Activated CD4-positive, alpha-beta memory T cell treated with anti-CD3 and anti-CD28 coated beads for 36 hours (primary cell): ENCODE data around the gene RAB12. TPM values are rescaled to one million over a fixed set of nuclear protein-coding genes. Genes with fewer than 3 reads are reported as not detected.
"Not testable (repeated sequence)": the region's sequence is repeated elsewhere in the genome, so short reads cannot be mapped to it uniquely, and the experiment has no call there.

Source experiments
- CTCF ChIA-PET: fragments of 350-600 bp; sonication (Branson Sonifier 250); formaldehyde crosslinking; loops from one replicate; lab custom pipeline; 2021; ENCODE audit warnings: antibody characterized with exemption, inconsistent platforms; lab: Charles Lee
- POLR2A ChIA-PET: fragments of 350-600 bp; sonication (Branson Sonifier 250); formaldehyde crosslinking; loops from one replicate; lab custom pipeline; 2021; ENCODE audit warnings: antibody characterized with exemption; lab: Charles Lee
- DNase-seq: peaks from one replicate; pipeline ENCODE4 v3.0.0-alpha.2; 2020
- H3K27ac Mint-ChIP-seq: one replicate; pipeline ENCODE4 v1.8.0; 2021; ENCODE audit warnings: mixed read lengths
- H3K27me3 Mint-ChIP-seq: one replicate; pipeline ENCODE4 v1.8.0; 2021; ENCODE audit warnings: mixed read lengths
- H3K36me3 Mint-ChIP-seq: one replicate; pipeline ENCODE4 v1.8.0; 2021; ENCODE audit warnings: mixed read lengths
- H3K4me1 Mint-ChIP-seq: one replicate; pipeline ENCODE4 v1.8.0; 2021; ENCODE audit warnings: low read depth, mixed read lengths
- H3K4me3 Mint-ChIP-seq: one replicate; pipeline ENCODE4 v1.8.0; 2021; ENCODE audit warnings: mild to moderate bottlenecking, mixed read lengths
- H3K9me3 Mint-ChIP-seq: one replicate; pipeline ENCODE4 v1.8.0; 2021; ENCODE audit warnings: mixed read lengths
- intact Hi-C: fragments of 100-400 bp; cut with micrococcal nuclease; formaldehyde crosslinking; loops from one replicate; pipeline ENCODE4 v1.15.1; 2023
- total RNA-seq, 2 experiments: library from RNA; stranded (reverse); gene quantifications; one replicate each; pipeline ENCODE4 v1.2.3, GENCODE V29; 2021

Gene RAB12, protein sequence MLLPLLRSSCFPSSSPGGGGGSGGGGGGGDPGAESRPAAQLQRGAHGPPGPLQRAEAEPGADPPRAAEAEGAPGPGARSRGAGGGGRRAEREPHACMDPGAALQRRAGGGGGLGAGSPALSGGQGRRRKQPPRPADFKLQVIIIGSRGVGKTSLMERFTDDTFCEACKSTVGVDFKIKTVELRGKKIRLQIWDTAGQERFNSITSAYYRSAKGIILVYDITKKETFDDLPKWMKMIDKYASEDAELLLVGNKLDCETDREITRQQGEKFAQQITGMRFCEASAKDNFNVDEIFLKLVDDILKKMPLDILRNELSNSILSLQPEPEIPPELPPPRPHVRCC
- 10 to 100 TPM in 1 of 2 experiments, 1 to 10 TPM in 1; 9.4 to 10.1 TPM for total RNA-seq

DNA sequence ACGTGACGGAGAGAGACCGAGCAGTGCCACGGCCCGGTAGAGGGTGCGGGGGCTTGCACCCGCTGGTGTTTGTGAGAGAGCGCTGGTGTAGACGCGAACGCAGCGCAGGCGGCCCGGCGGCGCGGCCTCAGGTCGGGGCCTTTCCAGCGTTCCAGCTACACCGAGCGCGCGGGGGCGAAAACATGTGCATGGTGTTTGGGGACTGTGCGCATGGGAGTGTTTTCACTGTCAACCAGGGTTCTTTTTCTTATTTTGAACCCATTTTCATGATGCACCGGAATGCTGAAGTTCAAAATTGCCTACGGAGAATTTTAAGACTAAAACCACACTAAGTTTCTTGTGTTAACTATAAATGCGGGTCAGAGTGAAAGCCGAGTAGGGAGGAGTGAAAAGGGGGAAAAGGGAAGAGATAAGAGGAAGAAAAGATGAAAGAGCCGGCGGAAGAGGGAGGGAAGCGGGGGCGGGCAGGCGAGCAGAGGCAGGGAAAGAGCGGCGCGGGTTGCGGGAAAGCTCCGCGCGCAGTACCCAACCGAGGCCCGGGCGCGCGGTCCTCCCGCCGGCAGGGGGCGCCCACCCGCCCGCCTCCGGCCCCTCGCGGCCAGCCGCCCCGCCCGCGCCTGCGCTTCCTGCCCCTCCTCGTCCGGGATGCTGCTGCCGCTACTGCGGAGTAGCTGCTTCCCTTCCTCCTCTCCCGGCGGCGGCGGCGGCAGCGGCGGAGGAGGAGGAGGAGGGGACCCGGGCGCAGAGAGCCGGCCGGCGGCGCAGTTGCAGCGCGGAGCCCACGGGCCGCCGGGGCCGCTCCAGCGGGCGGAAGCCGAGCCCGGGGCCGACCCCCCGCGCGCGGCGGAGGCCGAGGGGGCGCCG, at the start of gene RAB12:
RAB12 (plus strand) TSS at position 643 of the 864 bp plus-strand sequence; CDS start at position 646, 3 bp downstream.
- POLR2A ChIA-PET: interaction anchor here (1.2 kb wide), 1 partner anchor 14 kb away, joined by 6 read pairs; no protein-coding TSS in a partner anchor
- peaks cover 48% of the 10 kb centered on the region for H3K4me1 Mint-ChIP-seq

DNA sequence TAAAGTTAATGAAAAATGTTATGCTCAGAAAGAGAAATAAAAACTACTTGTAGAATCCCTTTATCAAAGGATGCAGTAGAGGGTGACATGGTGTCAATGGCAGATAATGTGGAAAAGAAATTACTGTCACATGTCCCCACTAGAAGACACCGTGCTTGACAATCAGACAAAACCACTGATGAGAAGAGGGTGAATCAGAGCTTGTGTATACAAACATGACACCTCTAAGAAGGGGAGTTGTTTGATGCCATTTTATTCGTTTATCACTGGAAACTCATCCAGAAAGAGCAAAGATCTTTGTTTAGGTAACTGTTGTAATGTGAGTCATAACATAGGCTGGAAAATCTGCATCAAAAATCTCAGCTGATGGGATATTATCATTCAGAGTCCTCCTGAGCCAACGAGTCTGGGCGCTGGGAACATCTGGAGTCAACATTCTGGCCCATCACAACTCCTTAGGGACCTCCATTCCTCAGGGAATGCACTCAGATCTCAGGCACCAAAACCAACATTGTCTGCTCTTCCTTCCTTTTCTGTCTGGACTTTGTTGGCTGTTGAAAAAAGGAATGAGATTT, 49.5 kb upstream of the RAB12 start:
- ChIA-PET CTCF (interaction anchor here (0.7 kb wide), 1 partner anchor 93 kb away, joined by 3 read pairs; no protein-coding TSS in a partner anchor), POLR2A (no interaction called here)
- intact Hi-C loops: no loop called here
- H3K27ac Mint-ChIP-seq: no peak overlapping the region
- peaks cover 2% of the 10 kb centered on the region for H3K27me3 Mint-ChIP-seq
- H3K9me3 Mint-ChIP-seq: no peaks in the 10 kb centered on the region
- no peak overlapping the region for H3K4me3 Mint-ChIP-seq
- DNase-seq: no peak
- no peaks in the 10 kb centered on the region for H3K36me3 Mint-ChIP-seq
- H3K4me1 Mint-ChIP-seq: no peaks in the 10 kb centered on the region

More for the DNA sequence above, at the start of gene RAB12:
- intact Hi-C loops: loop anchor here (2.0 kb wide), 1 partner anchor 528 kb away; the partner anchor contains the start of gene ANKRD12
- no peaks in the 10 kb centered on the region for H3K9me3 Mint-ChIP-seq
- peak; percentile 90 for DNase-seq
- H3K4me3 Mint-ChIP-seq: peak within 1 kb of the TSS; percentile 88
- peaks cover 2% of the 10 kb centered on the region for H3K27me3 Mint-ChIP-seq
- H3K36me3 Mint-ChIP-seq: peaks cover 13% of the 10 kb centered on the region
- CTCF ChIA-PET: interaction anchor here (0.6 to 1.2 kb wide), 7 partner anchors 10 to 98 kb away, joined by 3 to 5 read pairs (median 3); no protein-coding TSS in a partner anchor
- peak within 1 kb of the TSS; percentile 90 for H3K27ac Mint-ChIP-seq

DNA sequence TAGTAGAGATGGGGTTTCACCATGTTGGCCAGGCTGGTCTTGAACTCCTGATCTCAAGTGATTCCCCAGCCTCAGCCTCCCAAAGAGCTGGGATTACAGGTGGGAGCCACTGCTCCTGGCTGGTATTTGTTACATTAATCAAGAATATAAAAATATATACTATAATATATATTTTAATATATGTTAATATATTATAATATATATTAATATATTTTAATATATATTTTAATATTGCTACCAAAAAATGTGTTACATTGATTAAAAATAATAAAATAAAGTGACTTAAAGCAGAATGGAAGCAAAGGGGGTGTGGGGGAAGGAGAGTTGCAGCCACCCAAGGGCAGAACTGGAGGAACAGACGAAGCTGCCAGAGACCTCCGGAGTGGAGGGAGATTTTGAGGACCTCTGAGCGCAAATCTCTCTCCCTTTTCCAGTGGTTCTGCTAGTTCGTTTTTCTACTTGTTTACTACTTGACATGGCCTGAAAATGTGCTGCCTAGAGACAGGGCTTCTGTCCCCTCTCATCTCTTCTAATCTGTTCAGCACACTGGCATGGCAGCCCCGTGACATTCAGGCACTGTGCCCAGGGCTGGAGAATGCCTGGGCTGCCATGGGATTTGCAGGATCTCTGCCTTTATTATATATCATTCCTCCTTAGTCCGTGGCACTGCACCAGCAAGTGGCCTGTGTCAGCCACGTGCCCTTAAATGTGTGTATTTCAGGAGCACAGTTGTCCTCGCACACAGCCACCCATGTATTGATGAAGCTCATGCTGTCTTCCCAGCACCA, 47.9 kb upstream of the RAB12 start:
- H3K36me3 Mint-ChIP-seq: no peaks in the 10 kb centered on the region
- H3K27ac Mint-ChIP-seq: no peak overlapping the region
- POLR2A ChIA-PET: no interaction called here
- intact Hi-C loops: no loop called here
- H3K4me1 Mint-ChIP-seq: no peaks in the 10 kb centered on the region
- H3K9me3 Mint-ChIP-seq: no peaks in the 10 kb centered on the region
- H3K27me3 Mint-ChIP-seq: peaks cover 2% of the 10 kb centered on the region
- H3K4me3 Mint-ChIP-seq: no peak overlapping the region
- CTCF ChIA-PET: no interaction called here
- DNase-seq: no peak

DNA sequence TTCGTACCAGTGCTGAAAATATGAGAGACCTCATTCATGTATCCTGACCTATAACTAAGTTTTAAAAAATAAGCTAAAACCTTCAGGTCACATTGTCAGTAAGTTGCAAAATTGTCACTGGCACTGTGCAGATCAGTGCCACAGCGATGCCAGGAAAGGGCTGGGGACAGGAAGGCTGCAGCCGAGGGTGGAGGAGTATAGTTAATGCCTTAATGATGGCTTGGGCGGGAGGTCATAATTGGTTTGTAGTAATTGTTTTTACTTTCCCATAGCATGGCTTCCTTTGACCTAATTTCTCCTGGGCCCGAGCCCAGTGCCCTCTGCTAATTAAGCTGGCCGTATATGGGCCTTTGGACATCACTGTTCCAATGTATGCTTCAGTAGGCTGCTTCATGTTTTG, 47.2 kb upstream of the RAB12 start:
- POLR2A ChIA-PET: no interaction called here
- Mint-ChIP-seq H3K4me3 (no peak overlapping the region), H3K27ac (no peak overlapping the region), H3K9me3 (no peaks in the 10 kb centered on the region), H3K4me1 (no peaks in the 10 kb centered on the region), H3K27me3 (peaks cover 2% of the 10 kb centered on the region), H3K36me3 (no peaks in the 10 kb centered on the region)
- CTCF ChIA-PET: no interaction called here
- DNase-seq: no peak
- intact Hi-C loops: no loop called here

DNA sequence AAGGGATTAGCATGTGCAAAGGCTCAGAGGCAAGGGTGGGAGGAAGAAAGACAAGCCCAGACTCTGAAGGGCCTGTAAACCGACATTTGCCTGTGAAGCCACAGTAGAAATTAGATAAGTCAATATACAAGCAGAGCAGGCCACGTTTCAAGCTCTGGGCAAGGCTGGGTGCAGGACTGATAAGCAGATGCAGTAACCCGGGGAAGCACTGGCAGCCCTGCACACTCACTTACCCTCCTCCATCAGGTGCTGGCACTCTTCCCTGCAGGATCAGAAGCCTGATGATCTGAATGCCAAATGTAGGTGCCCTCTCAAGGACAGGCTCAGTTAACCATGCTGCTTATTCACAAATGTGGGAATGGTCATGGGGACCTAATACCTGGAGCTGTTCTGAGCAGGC, 46.3 kb upstream of the RAB12 start:
- Mint-ChIP-seq H3K4me1 (no peaks in the 10 kb centered on the region), H3K4me3 (no peak overlapping the region), H3K9me3 (no peaks in the 10 kb centered on the region), H3K27me3 (peaks cover 2% of the 10 kb centered on the region), H3K27ac (no peak overlapping the region), H3K36me3 (no peaks in the 10 kb centered on the region)
- DNase-seq: no peak
- intact Hi-C loops: no loop called here
- ChIA-PET POLR2A (no interaction called here), CTCF (no interaction called here)

DNA sequence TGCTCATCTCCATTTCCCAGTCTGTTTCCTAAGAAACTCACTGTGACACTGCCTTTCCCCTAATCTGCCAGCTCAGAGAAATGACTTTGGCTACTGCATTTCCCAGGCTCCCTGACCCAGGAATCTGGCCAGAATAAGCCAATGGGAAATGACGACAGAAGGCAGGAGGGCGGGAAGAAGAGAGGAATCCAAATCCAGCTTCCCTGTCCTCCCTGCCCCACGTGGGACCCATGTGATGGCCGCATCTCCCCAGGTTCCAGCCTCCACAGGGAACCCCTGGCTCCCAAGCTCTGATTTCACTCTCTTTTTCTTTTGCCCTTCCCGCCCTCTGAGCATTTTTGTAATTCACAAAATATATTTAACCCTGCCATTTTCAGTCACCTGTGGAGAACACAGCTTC, 37.8 kb upstream of the RAB12 start:
- no peaks in the 10 kb centered on the region for H3K36me3 Mint-ChIP-seq
- no peaks in the 10 kb centered on the region for H3K9me3 Mint-ChIP-seq
- POLR2A ChIA-PET: no interaction called here
- H3K4me1 Mint-ChIP-seq: no peaks in the 10 kb centered on the region
- DNase-seq: no peak
- no peak overlapping the region for H3K4me3 Mint-ChIP-seq
- peaks cover 2% of the 10 kb centered on the region for H3K27me3 Mint-ChIP-seq
- CTCF ChIA-PET: no interaction called here
- no peak overlapping the region for H3K27ac Mint-ChIP-seq
- intact Hi-C loops: no loop called here

DNA sequence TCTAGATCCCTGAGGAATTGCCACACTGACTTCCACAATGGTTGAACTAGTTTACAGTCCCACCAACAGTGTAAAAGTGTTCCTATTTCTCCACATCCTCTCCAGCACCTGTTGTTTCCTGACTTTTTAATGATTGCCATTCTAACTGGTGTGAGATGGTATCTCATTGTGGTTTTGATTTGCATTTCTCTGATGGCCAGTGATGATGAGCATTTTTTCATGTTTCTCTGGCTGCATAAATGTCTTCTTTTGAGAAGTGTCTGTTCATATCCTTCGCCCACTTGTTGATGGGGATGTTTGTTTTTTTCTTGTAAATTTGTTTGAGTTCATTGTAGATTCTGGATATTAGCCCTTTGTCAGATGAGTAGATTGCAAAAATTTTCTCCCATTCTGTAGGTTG, 35.5 kb upstream of the RAB12 start:
- H3K36me3 Mint-ChIP-seq, H3K27me3 Mint-ChIP-seq, H3K27ac Mint-ChIP-seq, intact Hi-C loops, H3K9me3 Mint-ChIP-seq, H3K4me3 Mint-ChIP-seq, H3K4me1 Mint-ChIP-seq, POLR2A ChIA-PET, CTCF ChIA-PET, DNase-seq: not testable (repeated sequence)

DNA sequence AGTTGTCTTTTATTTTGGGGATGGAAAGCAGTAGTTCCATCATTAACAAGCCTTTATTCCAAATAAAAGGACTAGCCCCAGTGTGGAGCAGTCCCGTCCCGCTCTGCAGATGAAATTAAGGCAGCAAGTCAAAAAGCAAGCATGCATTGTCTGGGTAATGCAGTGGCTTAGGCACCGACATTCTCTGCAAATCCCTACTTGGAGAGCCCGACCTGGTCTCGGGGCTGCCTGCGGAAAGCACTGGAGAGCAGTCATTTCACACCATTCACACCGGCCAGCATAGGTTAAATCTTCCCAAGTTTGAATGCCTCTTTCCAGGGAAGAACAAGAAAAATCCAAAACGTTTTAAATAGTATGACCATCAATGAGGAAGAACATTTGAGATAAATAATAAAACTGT, 24.4 kb upstream of the RAB12 start:
- Mint-ChIP-seq H3K4me3 (no peak overlapping the region), H3K27ac (no peak overlapping the region), H3K36me3 (no peaks in the 10 kb centered on the region), H3K4me1 (no peaks in the 10 kb centered on the region), H3K27me3 (peaks cover 9% of the 10 kb centered on the region), H3K9me3 (peaks cover 2% of the 10 kb centered on the region)
- ChIA-PET CTCF (no interaction called here), POLR2A (no interaction called here)
- intact Hi-C loops: no loop called here
- DNase-seq: no peak

DNA sequence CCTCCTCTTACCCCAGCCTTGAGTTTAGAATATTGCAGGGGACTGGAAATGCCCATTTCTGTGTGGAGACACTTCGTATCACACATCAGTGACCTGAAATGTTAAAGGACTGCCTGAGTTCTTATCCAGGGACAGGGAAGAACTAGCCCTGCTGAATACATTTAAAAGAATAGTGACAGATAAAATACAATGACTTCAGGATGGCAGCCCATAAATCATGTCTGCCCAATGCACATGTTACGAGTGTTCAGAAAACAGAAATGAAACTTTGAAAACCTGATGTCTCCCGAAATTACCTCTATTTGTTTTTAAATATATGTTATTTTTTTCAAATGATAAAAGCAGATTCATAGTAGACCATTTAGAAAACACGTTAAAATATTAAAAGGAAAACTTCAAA, 22.3 kb upstream of the RAB12 start:
- DNase-seq: no peak
- ChIA-PET POLR2A (no interaction called here), CTCF (no interaction called here)
- Mint-ChIP-seq H3K4me3 (no peak overlapping the region), H3K27me3 (peaks cover 5% of the 10 kb centered on the region), H3K9me3 (peaks cover 9% of the 10 kb centered on the region), H3K27ac (no peak overlapping the region), H3K4me1 (no peaks in the 10 kb centered on the region), H3K36me3 (peaks cover 3% of the 10 kb centered on the region)
- intact Hi-C loops: no loop called here

DNA sequence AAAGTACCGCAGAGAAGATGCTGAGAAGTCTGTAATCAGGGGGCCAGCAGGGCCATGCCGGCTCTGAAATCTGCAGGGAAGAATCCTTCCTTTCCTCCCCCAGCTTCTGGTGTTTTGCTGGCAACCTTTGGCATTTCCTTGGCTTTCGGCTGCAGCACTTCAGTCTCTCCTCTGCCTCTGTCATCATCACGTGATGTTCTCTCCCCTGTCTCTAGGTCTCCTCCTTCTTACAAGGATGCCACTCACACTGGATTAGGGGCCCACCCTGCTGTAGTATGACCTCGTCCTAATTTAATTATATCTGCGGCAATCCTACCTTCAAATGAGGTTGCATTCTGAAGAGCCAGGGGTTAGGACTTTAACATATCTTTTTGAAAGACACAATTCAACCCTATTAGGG, 13.8 kb upstream of the RAB12 start:
- no peaks in the 10 kb centered on the region for H3K4me1 Mint-ChIP-seq
- intact Hi-C loops: no loop called here
- no peak for DNase-seq
- no peak overlapping the region for H3K4me3 Mint-ChIP-seq
- CTCF ChIA-PET: no interaction called here
- H3K9me3 Mint-ChIP-seq: peaks cover under 1% of the 10 kb centered on the region
- no peaks in the 10 kb centered on the region for H3K36me3 Mint-ChIP-seq
- peaks cover 3% of the 10 kb centered on the region for H3K27me3 Mint-ChIP-seq
- H3K27ac Mint-ChIP-seq: no peak overlapping the region
- POLR2A ChIA-PET: no interaction called here

DNA sequence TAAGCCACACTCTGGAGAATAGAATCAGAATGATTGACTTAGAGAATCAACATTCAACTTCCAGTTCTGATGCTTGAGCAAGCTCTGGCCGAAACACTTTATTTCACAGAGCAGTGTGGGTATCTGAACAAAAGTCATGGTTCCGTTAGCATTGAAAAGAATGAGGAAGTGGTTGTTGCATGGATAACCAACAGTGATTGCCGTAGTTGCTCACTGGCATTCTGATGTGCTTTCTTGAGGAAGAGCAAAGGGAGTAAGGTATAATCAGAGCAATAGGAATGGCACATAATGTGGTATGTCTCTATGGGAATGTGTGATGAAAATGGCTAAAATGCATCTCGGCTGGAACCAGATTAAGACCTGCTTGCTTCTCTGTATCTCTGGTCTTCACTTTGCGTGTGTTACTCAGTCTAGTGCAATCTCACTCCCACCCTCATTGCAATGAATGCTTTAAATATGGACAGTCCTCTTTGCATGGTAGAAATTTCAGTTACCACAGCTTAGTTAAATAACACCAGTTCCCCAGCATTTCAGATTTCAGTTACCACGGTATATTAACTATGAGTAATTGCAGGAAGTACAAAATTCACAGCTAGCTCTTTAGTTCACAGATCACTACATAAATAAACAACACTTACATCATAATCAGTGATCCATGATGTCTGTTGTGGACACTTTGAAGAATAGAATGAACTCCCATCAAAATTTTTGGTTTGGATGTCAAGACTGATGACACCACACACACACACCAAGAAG, 7.8 kb upstream of the RAB12 start:
- Mint-ChIP-seq H3K27me3 (peaks cover 15% of the 10 kb centered on the region), H3K36me3 (no peaks in the 10 kb centered on the region), H3K4me3 (no peak overlapping the region), H3K9me3 (no peaks in the 10 kb centered on the region), H3K4me1 (peaks cover 6% of the 10 kb centered on the region), H3K27ac (no peak overlapping the region)
- DNase-seq: no peak
- CTCF ChIA-PET: no interaction called here
- POLR2A ChIA-PET: no interaction called here
- intact Hi-C loops: no loop called here
